Measurements from ENCODE around the gene NMNAT3.

Gene NMNAT3

GRCh38 chr3:139533781-139534454, 143.9 kb downstream of the NMNAT3 start:
- no peak for TF ChIP-seq CTCF (IDR thresholded peaks at IDR 0.05; ENCODE audit: low read depth, low read length, missing control alignments)
- H3K4me3 ChIP-seq (ENCODE audit: low read depth, low read length), result peak overlapping the region; percentile 23
- DNase-seq (ENCODE audit: low read depth), result peak; percentile 79
- in situ Hi-C loops (cut with HindIII; ENCODE audit: low sequenced_read_pairs), result loop anchor here (5.0 kb wide), 2 partner anchors 63 to 92 kb away; no protein-coding TSS in a partner anchor

GRCh38 chr3:139532976-139533375, 144.8 kb downstream of the NMNAT3 start:
- in situ Hi-C loops (cut with HindIII; ENCODE audit: low sequenced_read_pairs), result loop anchor here (5.0 kb wide), 2 partner anchors 64 to 91 kb away; no protein-coding TSS in a partner anchor
- no peak overlapping the region for H3K4me3 ChIP-seq (ENCODE audit: low read depth, low read length)
- no peak for DNase-seq (ENCODE audit: low read depth)
- TF ChIP-seq CTCF (IDR thresholded peaks at IDR 0.05; ENCODE audit: low read depth, low read length, missing control alignments), result no peak

GRCh38 chr3:139530717-139531116, 147.1 kb downstream of the NMNAT3 start:
- TF ChIP-seq CTCF (IDR thresholded peaks at IDR 0.05; ENCODE audit: low read depth, low read length, missing control alignments), result no peak
- H3K4me3 ChIP-seq (ENCODE audit: low read depth, low read length), result no peak overlapping the region
- in situ Hi-C loops (cut with HindIII; ENCODE audit: low sequenced_read_pairs), result loop anchor here (5.0 kb wide), 2 partner anchors 67 to 88 kb away; no protein-coding TSS in a partner anchor
- no peak for DNase-seq (ENCODE audit: low read depth)

- DNase-seq (ENCODE audit: low read depth), result no peak
- in situ Hi-C loops (cut with HindIII; ENCODE audit: low sequenced_read_pairs), result loop anchor here (5.0 kb wide), 2 partner anchors 68 to 87 kb away; no protein-coding TSS in a partner anchor
- TF ChIP-seq CTCF (IDR thresholded peaks at IDR 0.05; ENCODE audit: low read depth, low read length, missing control alignments), result no peak
- H3K4me3 ChIP-seq (ENCODE audit: low read depth, low read length), result no peak overlapping the region
Measured at GRCh38 chr3:139529662-139530061, 148.1 kb downstream of the NMNAT3 start.

- DNase-seq (ENCODE audit: low read depth), result no peak
- no peak overlapping the region for H3K4me3 ChIP-seq (ENCODE audit: low read depth, low read length)
- no peak for TF ChIP-seq CTCF (IDR thresholded peaks at IDR 0.05; ENCODE audit: low read depth, low read length, missing control alignments)
- in situ Hi-C loops (cut with HindIII; ENCODE audit: low sequenced_read_pairs), result no loop called here
Measured at GRCh38 chr3:139528924-139529323, 148.8 kb downstream of the NMNAT3 start.

- H3K4me3 ChIP-seq (ENCODE audit: low read depth, low read length), result no peak overlapping the region
- TF ChIP-seq CTCF (IDR thresholded peaks at IDR 0.05; ENCODE audit: low read depth, low read length, missing control alignments), result no peak
- in situ Hi-C loops (cut with HindIII; ENCODE audit: low sequenced_read_pairs), result no loop called here
- no peak for DNase-seq (ENCODE audit: low read depth)
Measured at GRCh38 chr3:139528281-139528680, 149.5 kb downstream of the NMNAT3 start.
